SU-DHL-6 (cell line): ENCODE measurements around the gene GLI3.

ENCODE experiments used
- EZH2phosphoT487 ChIP-seq: fragments of 200-600 bp; sonication (generic), shearing (Covaris generic); conservative IDR thresholded peaks from 2 replicates; pipeline ENCODE4 v1.6.1; 2018; ENCODE audit warnings: mild to moderate bottlenecking, antibody characterized with exemption, low read length, moderate library complexity, mixed read lengths
- TF ChIP-seq, protein P1 (sequence below): fragments of 200-600 bp; sonication (generic); IDR thresholded peaks from one replicate; pipeline ENCODE4 v1.5.1; 2017; ENCODE audit warnings: antibody characterized with exemption, mild to moderate bottlenecking, low read length, moderate library complexity; ENCODE audit not compliant: insufficient read depth, poor library complexity, severe bottlenecking

DNA sequence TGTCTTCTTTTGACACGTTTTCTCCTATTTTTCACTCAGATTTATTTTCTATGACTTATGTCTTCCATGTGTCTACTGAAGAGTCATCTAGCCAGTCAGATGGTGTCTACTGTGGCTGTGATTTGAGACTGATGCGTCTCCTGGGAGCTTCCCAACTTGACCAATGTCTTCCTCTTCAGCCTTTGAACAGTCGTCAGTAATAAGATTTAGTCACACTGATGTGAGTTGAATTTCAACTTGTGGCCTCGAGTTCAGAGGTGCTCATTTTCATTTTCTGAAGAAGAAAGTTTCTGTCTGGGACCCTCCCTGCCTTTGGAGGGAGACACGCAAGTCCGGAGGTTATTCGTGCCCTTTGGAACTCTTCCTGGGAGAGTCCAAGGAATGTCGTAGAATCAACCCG, 312.2 kb downstream of the GLI3 start:
- TF ChIP-seq, protein P1, sequence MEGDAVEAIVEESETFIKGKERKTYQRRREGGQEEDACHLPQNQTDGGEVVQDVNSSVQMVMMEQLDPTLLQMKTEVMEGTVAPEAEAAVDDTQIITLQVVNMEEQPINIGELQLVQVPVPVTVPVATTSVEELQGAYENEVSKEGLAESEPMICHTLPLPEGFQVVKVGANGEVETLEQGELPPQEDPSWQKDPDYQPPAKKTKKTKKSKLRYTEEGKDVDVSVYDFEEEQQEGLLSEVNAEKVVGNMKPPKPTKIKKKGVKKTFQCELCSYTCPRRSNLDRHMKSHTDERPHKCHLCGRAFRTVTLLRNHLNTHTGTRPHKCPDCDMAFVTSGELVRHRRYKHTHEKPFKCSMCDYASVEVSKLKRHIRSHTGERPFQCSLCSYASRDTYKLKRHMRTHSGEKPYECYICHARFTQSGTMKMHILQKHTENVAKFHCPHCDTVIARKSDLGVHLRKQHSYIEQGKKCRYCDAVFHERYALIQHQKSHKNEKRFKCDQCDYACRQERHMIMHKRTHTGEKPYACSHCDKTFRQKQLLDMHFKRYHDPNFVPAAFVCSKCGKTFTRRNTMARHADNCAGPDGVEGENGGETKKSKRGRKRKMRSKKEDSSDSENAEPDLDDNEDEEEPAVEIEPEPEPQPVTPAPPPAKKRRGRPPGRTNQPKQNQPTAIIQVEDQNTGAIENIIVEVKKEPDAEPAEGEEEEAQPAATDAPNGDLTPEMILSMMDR, result no peak
- TF ChIP-seq EZH2phosphoT487, result no peak
